Neural progenitor cell (in vitro differentiated cells): ENCODE results near the gene ABCC1. TPM values are rescaled to one million over a fixed set of nuclear protein-coding genes. Genes with fewer than 3 reads are reported as not detected.

ENCODE experiments used
- DNase-seq: peaks from one replicate; pipeline ENCODE4 v3.0.0-alpha.2; 2016; ENCODE audit warnings: low spot score
- H2AFZ ChIP-seq: fragments of 200-600 bp; sonication (generic); replicated peaks from 2 replicates; pipeline ENCODE4 v1.6.1; 2016; ENCODE audit warnings: antibody characterized with exemption
- H3F3A ChIP-seq: fragments of 200-600 bp; sonication (generic); 2 replicates; pipeline ENCODE4 v1.6.1; 2016; ENCODE audit warnings: antibody characterized with exemption, low read depth
- H3K27ac ChIP-seq: fragments of 200-600 bp; sonication (generic); 2 replicates; pipeline ENCODE4 v1.5.1; 2016; ENCODE audit warnings: mild to moderate bottlenecking
- H3K27me3 ChIP-seq: fragments of 200-600 bp; sonication (generic); 2 replicates; pipeline ENCODE4 v1.6.1; 2016; ENCODE audit warnings: mild to moderate bottlenecking, moderate library complexity
- H3K36me3 ChIP-seq: fragments of 200-600 bp; sonication (generic); 2 replicates; pipeline ENCODE4 v1.5.1; 2016
- H3K4me1 ChIP-seq: fragments of 200-600 bp; sonication (generic); 2 replicates; pipeline ENCODE4 v1.6.1; 2016; ENCODE audit warnings: mixed run types
- H3K4me2 ChIP-seq: fragments of 200-600 bp; sonication (generic); 2 replicates; pipeline ENCODE4 v1.6.1; 2016
- H3K4me3 ChIP-seq: fragments of 200-600 bp; sonication (generic); 2 replicates; pipeline ENCODE4 v1.5.1; 2016
- H3K79me2 ChIP-seq: fragments of 200-600 bp; sonication (generic); 2 replicates; pipeline ENCODE4 v1.6.1; 2016; ENCODE audit warnings: low read depth
- H3K9ac ChIP-seq: fragments of 200-600 bp; sonication (generic); 2 replicates; pipeline ENCODE4 v1.6.1; 2016
- H3K9me3 ChIP-seq: fragments of 200-600 bp; sonication (generic); 2 replicates; pipeline ENCODE4 v1.5.1; 2016; ENCODE audit warnings: low read depth
- H4K20me1 ChIP-seq: fragments of 200-600 bp; sonication (generic); 2 replicates; pipeline ENCODE4 v1.6.1; 2016; ENCODE audit warnings: low read depth
- H3K27ac Mint-ChIP-seq: 3 replicates; pipeline ENCODE4 v1.8.0; 2021; ENCODE audit warnings: mixed read lengths
- H3K27me3 Mint-ChIP-seq: 2 replicates; pipeline ENCODE4 v1.8.0; 2022; ENCODE audit warnings: low read depth, mild to moderate bottlenecking, inconsistent platforms, moderate library complexity, mixed read lengths; ENCODE audit not compliant: insufficient read depth
- H3K36me3 Mint-ChIP-seq: 3 replicates; pipeline ENCODE4 v1.8.0; 2021; ENCODE audit warnings: mixed read lengths
- H3K4me1 Mint-ChIP-seq: 3 replicates; pipeline ENCODE4 v1.8.0; 2021; ENCODE audit warnings: mixed read lengths
- H3K4me3 Mint-ChIP-seq: 3 replicates; pipeline ENCODE4 v1.8.0; 2021; ENCODE audit warnings: mild to moderate bottlenecking, moderate library complexity, mixed read lengths
- H3K9me3 Mint-ChIP-seq: 3 replicates; pipeline ENCODE4 v1.8.0; 2020; ENCODE audit warnings: mixed read lengths
- CTCF ChIP-seq: fragments of 200-600 bp; sonication (generic); IDR thresholded peaks from 2 replicates; pipeline ENCODE4 v1.5.1; 2017; ENCODE audit warnings: antibody characterized with exemption, mild to moderate bottlenecking
- EZH2 ChIP-seq: fragments of 200-600 bp; sonication (generic); IDR thresholded peaks from 2 replicates; pipeline ENCODE4 v1.6.1; 2017; ENCODE audit warnings: antibody characterized with exemption, mild to moderate bottlenecking, moderate library complexity
- EZH2phosphoT487 ChIP-seq: fragments of 200-600 bp; sonication (generic); IDR thresholded peaks from 2 replicates; pipeline ENCODE4 v1.6.1; 2017; ENCODE audit warnings: antibody characterized with exemption
- total RNA-seq: library from RNA; depleted of rRNA; stranded (reverse); fragments of >200 nt; gene quantifications from 2 replicates; pipeline ENCODE4 v1.2.3, GENCODE V29; 2015; ENCODE audit warnings: low replicate concordance

ABCC1 gene
- total RNA-seq, 1 donor from 2014 or later: 17.5 TPM

DNA sequence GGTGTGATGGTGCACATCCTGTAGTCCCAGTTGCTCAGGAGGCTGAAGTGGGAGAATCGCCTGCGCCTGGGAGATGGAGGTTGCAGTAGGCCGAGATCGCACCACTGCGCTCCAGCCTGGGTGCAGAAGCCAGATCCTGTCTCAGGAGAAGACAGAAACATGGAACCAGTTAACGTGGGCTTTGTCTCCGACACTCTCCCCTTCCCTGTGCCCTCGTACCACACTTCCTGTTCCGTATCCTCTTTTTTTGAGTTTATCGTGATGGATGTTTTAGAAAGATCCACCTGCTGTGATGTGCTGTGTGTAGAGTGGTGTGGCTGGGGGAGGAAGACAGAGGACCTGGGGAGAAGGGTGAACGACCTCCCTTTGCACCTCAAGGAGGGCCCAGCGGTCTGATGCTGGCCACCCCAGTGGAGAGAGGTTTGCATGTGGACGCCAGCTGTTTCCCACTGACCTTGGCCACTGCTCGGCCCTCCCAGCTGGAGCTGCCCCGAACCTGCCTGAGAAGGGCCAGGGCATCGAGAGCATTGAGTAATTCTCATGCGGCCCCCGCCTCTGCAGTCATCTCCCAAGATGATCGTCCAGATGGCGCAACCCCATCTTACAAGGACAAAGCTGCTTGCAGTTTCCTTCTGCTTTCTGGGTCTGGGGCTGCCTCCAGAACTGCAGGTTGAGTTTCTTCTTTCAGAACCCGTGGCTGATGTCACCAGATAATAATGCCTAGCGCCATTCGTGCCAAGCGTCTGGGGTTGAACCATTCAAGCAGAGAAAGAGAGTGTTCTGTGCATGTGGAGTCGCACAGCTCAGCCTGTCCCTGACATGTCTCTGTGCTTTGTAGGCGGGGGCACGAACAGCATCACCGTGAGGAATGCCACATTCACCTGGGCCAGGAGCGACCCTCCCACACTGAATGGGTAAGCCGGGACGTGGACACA is 126.3 kb downstream of the ABCC1 start:
- H3K9me3 ChIP-seq: no peaks in the 10 kb centered on the region
- peaks cover 8% of the 10 kb centered on the region for H3K4me1 Mint-ChIP-seq
- H3F3A ChIP-seq: peaks cover 9% of the 10 kb centered on the region
- H4K20me1 ChIP-seq: peaks cover 10% of the 10 kb centered on the region
- peaks cover 5% of the 10 kb centered on the region for H3K4me1 ChIP-seq
- H3K9me3 Mint-ChIP-seq: no peaks in the 10 kb centered on the region
- no peak for TF ChIP-seq EZH2phosphoT487
- no peak for TF ChIP-seq CTCF
- no peaks in the 10 kb centered on the region for H3K27me3 ChIP-seq
- H3K36me3 ChIP-seq: no peaks in the 10 kb centered on the region
- no peak for DNase-seq
- no peak overlapping the region for H3K4me3 ChIP-seq
- H2AFZ ChIP-seq: no peak overlapping the region
- no peak overlapping the region for H3K9ac ChIP-seq
- H3K4me2 ChIP-seq: no peak overlapping the region
- no peak overlapping the region for H3K27ac ChIP-seq
- no peak overlapping the region for H3K27ac Mint-ChIP-seq
- peaks cover 2% of the 10 kb centered on the region for H3K27me3 Mint-ChIP-seq
- no peaks in the 10 kb centered on the region for H3K79me2 ChIP-seq
- peaks cover 9% of the 10 kb centered on the region for H3K36me3 Mint-ChIP-seq
- no peak overlapping the region for H3K4me3 Mint-ChIP-seq

DNA sequence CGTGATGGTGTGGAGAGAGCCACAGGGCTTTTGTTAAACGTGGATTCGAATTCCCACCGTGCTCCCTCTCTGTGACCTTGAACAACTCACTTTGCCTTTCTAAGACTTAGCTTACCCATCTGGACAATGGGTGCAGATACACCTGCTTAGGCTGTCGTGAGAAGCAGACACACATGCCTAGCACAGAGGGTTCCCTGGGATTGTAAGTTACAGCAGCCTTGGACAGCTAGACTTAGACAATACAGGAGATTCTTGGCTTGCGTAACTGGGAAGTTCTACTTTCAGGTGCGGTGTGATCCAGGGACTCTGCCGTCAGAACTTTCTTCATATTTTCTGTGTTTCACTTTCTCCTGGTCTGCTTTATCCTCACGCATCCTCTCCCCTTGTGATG is 127.0 kb downstream of the ABCC1 start:
- no peak overlapping the region for H3K4me3 ChIP-seq
- no peak overlapping the region for H3K4me2 ChIP-seq
- H3K4me1 Mint-ChIP-seq: peaks cover 8% of the 10 kb centered on the region
- no peak overlapping the region for H3K27ac ChIP-seq
- no peaks in the 10 kb centered on the region for H3K36me3 ChIP-seq
- H3K27me3 ChIP-seq: no peaks in the 10 kb centered on the region
- H3K27ac Mint-ChIP-seq: peak overlapping the region; percentile 21
- peaks cover 10% of the 10 kb centered on the region for H4K20me1 ChIP-seq
- no peaks in the 10 kb centered on the region for H3K79me2 ChIP-seq
- no peak for DNase-seq
- H3K9ac ChIP-seq: no peak overlapping the region
- no peak overlapping the region for H2AFZ ChIP-seq
- no peaks in the 10 kb centered on the region for H3K9me3 ChIP-seq
- no peak for TF ChIP-seq EZH2
- no peak for TF ChIP-seq CTCF
- TF ChIP-seq EZH2phosphoT487: no peak
- H3K27me3 Mint-ChIP-seq: peaks cover 2% of the 10 kb centered on the region
- peaks cover 9% of the 10 kb centered on the region for H3K36me3 Mint-ChIP-seq
- H3F3A ChIP-seq: peaks cover 9% of the 10 kb centered on the region
- no peak overlapping the region for H3K4me3 Mint-ChIP-seq
- no peaks in the 10 kb centered on the region for H3K9me3 Mint-ChIP-seq
- peaks cover 5% of the 10 kb centered on the region for H3K4me1 ChIP-seq

GRCh38 chr16:16080465-16081065 is 131.1 kb downstream of the ABCC1 start:
- Histone ChIP-seq H3K27ac (no peak overlapping the region), H3K9me3 (no peaks in the 10 kb centered on the region), H2AFZ (no peak overlapping the region), H4K20me1 (peaks cover 10% of the 10 kb centered on the region), H3K79me2 (no peaks in the 10 kb centered on the region), H3F3A (peaks cover 9% of the 10 kb centered on the region), H3K4me3 (no peak overlapping the region), H3K4me1 (peaks cover 5% of the 10 kb centered on the region), H3K27me3 (no peaks in the 10 kb centered on the region), H3K4me2 (no peak overlapping the region), H3K9ac (no peak overlapping the region), H3K36me3 (peaks cover 7% of the 10 kb centered on the region)
- peaks cover 23% of the 10 kb centered on the region for H3K36me3 Mint-ChIP-seq
- DNase-seq: peak; percentile 35
- no peak overlapping the region for H3K27ac Mint-ChIP-seq
- no peak for TF ChIP-seq EZH2
- no peak for TF ChIP-seq EZH2phosphoT487
- no peak for TF ChIP-seq CTCF
- peaks cover 3% of the 10 kb centered on the region for H3K4me1 Mint-ChIP-seq
- H3K4me3 Mint-ChIP-seq: no peak overlapping the region
- peaks cover 2% of the 10 kb centered on the region for H3K9me3 Mint-ChIP-seq
- peaks cover 2% of the 10 kb centered on the region for H3K27me3 Mint-ChIP-seq
